Measurements from ENCODE around the gene CTAG1B.
"Not testable (repeated sequence)": the region's sequence is repeated elsewhere in the genome, so short reads cannot be mapped to it uniquely, and the experiment has no call there.

The CTAG1B gene

GRCh38 chrX:154620767-154621414, 1.8 kb upstream of the CTAG1B start:
- DNase-seq = not testable (repeated sequence)

GRCh38 chrX:154613586-154613985, 5.5 kb downstream of the CTAG1B start:
- DNase-seq = not testable (repeated sequence)

DNA sequence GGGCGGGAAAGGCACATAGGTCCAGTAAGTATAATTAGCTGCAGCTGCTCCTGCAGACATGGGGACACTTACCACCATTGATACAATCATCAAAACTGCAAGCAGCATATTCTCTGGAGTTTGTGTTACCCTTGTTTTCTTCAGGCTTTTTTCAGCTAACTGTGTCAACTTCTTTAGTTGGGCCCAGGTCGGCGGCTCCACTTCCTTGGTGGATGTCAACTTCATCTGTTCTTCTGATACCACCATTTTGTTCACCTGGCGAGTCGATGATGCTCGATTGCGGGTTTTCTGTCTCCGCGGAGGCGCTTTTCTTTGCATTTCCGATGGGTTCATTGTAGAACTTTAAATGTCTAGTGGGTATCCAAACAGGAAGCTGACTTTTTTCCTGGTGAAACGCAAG, 7.9 kb downstream of the CTAG1B start:
- DNase-seq = not testable (repeated sequence)

GRCh38 chrX:154608823-154609222, 10.3 kb downstream of the CTAG1B start:
- not testable (repeated sequence) for DNase-seq

DNA sequence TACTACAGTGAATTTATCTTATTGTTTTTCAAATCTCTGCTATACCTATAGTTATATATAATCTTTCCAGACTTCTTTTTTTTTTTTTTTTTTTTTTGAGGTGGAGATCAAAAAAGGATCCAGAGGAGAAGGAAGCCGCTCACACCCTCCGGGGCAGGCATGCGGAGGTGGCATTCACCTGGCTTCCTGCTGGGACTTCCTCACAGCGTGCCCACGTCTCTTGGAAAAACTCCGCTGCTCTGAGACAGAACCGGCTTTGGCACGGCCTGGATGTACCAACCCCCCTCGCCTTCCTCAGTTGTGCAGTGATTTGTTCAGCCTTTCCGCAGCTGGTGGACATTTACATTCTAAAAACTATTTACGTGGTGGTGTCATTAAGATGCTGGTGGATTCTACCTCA, 11.1 kb downstream of the CTAG1B start:
- DNase-seq = not testable (repeated sequence)

DNA sequence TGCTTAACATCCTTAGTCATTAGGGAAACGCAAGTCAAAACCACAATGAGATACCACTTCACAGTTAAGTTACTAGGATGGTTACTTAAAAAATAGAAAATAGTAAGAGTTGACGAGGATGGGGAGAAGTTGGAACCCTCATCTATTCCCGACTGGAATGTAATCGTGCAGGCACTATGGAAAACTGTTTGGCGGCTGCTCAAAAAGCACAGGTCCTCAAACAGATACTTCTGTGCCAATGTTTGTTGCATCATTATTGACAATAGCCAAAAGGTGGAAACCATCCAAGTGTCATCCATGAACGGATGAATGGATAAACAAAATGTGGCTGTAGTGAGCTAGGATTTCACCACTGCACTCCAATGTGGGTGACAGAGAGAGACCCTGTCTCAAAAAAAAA, 11.7 kb downstream of the CTAG1B start:
- no peak for DNase-seq

DNA sequence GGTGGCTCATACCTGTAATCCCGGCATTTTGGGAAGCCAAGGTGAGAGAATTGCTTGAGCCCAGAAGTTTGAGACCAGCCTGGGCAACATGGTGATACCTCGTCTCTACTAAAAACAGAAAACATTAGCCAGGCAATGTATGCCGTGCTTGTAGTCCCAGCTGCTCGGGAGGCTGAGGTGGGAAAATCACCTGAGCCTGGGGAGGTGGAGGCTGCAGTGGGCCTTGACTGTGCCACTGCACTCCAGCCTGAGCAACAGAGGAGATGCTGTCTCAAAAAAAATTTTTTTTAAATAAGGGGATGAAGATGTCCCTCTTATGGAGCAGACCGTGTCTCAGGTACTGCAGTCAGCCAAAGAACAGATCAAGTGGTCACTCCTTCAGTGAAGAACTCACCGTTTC, 13.5 kb downstream of the CTAG1B start:
- DNase-seq = no peak

DNA sequence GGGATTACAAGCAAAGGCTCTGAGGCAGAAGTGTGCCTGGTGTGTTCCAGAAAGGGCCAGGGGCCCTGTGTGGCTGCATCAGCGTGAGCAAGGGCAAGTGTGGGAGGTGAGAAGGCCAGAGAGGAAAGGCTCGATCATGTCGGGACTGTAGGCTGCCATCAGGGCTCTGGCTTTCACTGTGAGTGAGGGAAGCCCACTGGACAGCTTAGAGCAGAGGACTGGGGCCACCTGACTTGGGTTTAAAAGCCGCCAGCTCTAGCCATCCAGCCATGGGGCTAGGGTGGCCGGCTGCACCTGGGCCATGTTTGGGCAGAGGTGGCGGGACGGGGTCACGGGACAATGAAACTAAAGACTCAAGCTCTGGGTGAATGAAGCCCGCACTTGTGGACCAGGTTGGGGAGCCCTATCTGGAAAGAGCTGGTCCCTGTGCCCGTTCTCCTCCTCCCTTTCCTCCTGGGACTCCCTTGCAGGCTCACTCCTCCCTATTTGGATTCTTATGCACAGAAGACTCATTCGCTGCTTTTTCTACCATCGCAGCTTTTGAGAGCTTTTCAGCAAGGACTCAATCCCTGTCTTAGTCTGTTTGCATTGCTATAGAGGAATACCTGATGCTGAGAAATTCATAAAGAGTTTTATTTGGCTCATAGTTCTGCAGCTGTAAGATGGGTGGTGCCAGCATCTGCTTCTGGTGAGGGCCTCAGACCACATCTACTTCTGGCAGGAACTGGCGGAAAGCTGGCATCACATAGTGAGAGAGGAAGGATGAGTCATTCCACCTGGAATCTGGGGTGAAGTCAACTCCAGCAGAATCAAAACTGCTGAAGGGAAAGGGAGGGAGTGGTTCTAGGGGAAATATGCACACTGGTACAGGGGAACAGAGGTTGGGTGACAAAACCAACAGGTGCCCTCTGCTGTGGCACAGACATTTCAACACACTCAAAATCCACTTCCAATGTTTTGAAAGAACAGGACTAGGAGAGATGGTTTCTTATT, 15.3 kb downstream of the CTAG1B start:
- DNase-seq = no peak

DNA sequence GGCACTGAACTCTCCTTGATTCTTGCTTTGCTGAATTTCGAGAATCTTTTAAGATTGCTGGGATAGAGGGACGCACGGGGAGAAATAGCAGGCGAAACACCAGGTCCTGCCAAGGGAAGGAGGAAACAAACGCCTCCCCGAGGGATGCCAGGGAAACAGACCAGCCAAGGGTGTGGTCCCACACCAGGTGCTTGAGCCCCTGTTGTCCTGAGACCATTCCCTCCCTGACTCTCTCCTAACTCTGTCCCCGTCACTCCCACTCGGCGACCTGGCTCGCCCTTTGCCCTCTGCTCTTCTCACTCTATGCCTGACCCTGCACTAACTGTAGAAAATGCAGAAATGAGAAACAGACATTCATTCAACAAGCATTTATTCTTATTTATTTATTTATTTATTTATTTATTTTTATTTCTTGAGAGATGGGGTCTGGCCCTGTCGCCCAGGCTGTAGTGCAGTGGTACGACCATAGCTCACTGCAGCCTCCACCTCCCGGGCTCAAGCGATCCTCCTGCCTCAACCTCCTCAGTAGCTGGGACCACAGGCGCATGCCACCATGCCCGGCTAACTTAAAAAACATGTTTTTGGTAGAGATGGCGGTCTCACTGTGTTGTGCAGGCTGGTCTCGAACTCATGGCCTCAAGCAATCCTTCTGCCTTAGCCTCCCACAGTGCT, 16.2 kb downstream of the CTAG1B start:
- DNase-seq = no peak

GRCh38 chrX:154602226-154602625, 16.9 kb downstream of the CTAG1B start:
- DNase-seq = no peak

DNA sequence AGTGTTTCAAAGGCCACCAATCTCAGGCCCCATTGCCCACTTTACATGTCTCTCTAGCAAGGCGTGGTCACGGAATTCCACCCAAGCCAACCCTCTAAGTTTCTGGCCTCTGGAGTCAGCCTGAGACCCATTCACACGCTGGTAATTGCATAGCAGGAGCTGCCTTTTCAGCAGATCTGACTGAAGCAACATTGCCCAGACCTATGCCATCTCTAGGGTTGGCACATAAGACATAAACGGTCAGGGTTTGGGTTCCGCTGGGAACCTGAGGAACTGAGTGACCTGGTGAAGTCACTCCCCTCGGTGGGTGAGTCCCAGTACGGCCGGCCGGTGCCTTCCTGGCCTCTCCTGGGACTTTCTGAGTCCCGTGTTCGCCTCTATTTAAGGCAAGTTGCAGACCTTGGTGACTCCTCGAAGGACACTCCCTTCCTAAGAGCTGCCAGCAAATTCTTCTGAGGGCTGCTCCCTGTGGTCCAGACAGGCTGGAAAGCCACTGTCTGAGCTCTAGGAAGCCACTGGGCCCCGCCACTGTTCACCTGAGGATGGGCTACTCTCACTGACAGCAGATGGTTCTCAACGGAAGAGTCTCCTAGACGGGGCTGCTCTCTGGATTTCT, 18.2 kb downstream of the CTAG1B start:
- no peak for DNase-seq

DNA sequence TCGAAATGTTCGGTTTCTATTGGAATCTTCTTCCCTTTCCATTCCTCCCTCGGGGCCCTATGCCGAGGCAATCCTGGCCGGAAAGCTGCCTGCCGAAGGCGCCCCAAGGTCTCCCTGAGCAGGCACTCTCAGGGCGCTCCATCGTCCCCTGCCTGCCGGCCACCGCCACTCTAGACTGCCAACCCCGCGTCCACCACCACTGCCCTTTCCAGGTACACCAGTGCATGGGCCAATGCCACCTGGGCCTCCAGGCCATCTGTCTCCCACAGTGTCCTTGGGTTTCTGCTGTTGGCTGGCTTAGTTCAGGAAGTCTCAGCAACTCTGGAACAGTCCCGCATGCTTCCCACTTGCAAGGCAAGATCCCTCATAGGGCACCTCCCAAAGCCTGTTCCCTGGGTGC, 19.6 kb downstream of the CTAG1B start:
- no peak for DNase-seq

DNA sequence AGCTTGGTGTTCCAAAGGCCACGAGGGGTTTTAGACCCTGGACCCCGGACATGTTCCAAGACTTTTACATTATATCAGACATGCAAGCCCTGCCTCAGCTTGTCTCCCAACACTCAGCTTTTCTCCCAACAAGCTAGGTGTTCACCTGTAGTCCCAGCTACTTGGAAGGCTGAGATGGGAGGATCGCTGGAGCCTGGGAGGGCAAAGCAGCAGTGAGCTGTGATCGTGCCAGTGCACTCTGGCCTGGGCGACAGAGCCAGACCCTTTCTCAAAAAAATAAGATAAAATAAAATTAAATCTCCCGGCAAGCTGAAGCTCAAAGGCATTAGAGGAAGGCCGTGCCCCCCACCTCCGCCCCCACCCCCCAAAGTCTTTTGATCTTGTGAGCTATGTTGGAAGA, 20.4 kb downstream of the CTAG1B start:
- no peak for DNase-seq

DNA sequence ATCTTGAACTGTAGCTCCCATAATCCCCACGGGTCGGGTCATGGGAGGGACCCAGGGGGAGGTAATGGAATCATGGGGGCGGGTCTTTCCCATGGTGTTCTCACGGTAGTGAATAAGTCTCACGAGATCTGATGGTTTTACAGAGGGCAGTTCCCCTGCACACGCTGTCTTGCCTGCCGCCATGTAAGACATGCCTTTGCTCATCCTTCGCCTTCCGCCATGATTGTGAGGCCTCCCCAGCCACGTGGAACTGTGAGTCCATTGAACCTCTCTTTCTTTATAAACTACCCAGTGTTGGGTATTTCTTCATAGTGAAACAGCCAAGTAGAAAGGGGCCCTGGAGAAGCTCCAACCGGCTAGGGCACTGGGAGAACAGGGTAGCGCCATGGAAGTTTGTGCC, 21.9 kb downstream of the CTAG1B start:
- no peak for DNase-seq

GRCh38 chrX:154596290-154596929, 22.7 kb downstream of the CTAG1B start:
- no peak for DNase-seq

DNA sequence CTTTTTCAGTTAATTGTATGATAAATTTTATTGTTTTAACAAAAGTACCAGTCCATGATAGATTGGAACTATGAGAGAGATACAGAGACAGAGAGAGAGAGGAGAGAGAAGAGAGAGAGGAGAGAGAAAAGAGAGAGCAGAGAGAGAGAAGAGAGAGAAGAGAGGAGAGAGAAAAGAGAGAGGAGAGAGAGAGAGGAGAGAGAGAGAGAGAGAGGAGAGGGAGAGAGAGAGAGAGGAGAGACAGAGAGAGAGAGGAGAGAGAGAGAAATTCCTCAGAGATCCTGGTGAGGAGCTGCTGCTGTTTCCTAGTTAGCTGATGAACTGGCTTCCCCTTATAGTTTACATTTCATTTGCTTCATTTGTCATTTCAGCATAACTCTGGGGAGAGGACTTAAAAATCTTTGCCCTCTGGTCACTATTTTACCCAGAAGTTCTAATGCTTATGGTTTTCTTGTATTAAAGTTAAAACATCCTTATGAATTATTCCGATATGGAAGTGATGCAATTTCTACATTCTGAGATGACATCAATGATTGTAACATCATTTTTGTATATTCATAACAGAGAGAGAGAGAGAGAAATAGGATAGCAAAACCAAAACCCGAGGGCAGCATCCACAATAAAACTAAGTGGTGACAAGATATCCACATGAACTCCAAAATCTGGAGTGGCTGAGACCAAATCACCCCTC, 23.4 kb downstream of the CTAG1B start:
- DNase-seq = no peak

DNA sequence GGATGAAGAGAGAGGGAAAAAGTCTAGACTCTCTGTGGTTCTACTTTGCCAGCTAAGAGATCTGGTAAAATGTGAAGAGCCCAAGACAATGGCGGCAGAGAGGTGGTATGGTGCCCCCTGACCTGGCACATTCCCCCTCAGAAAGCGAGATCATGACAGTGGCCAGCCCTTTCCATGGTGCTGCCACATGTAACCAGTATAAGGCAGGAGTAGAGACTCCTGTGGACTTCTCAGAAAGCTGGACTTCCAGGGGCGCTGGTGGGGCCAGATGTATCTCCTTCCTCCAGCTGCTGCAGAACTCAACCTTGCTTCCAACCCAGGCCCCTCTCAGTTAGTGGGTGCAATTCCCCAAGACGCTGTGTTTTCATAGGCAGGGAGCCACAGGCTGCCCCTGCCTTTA, 24.6 kb downstream of the CTAG1B start:
- no peak for DNase-seq

GRCh38 chrX:154593201-154593600, 25.9 kb downstream of the CTAG1B start:
- DNase-seq = no peak

DNA sequence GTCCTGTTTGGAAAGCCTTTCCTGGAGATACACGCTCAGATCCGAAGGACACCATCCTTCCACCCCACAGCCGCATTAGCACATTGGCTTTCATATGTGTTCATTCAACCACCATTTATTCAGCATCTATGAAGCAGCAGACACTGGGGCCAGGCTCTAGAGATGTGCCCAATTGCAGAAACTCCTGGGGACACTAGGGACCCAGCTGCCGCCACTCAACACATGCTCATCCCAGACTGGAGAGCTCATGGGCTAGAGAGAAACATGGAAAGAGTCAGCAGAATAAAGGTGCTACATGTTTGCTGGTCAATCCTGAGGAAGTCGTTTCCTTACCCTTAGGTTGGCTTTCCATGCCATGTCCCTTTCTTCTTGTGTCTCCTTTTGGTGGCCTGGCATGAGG, 26.6 kb downstream of the CTAG1B start:
- DNase-seq = no peak

- not testable (repeated sequence) for DNase-seq
Observed at GRCh38 chrX:154590415-154590814, 28.7 kb downstream of the CTAG1B start.

DNA sequence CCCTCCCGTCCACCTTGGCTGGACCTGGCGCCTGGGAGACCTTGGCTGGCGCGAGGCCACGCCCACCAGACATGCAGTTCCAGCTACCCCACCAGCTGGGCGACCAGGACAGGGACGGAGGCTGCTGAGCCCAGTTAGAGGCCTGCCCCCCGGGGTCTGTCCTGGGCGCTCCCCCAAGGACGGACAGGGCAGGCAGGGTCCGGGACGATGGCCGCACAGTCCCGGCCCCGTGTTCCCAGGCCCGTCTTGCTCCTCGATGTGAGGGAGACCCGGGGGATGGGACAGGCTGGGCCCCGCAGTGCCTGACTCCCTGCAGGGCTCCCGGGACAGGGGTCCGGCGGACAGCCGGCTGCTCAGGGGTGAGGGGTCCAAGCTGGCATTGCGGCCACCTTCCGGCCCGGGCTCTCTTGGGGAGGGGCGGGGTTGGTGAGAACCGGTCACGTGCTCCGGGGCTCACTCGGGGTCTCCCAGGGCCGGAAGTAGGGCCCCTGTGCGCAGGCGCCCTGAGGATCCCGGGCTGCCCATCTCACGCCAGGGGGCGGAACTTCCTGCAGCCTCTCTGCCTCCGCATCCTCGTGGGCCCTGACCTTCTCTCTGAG, 34.4 kb downstream of the CTAG1B start, which contains the start of gene CTAG1A:
Gene CTAG1A, plus strand, starts transcription at position 549 of the 599 bp plus-strand sequence. CDS start 74 bp downstream, outside the sequence.
- DNase-seq = not testable (repeated sequence)

Measured in hematopoietic multipotent progenitor cell treated with erythropoietin and hydrocortisone succinate and interleukin-3 and kit ligand, for 8 days (in vitro differentiated cells).